T47D (cell line): ENCODE data around the gene NTPCR.

Experiments used
- DNase-seq, 2 experiments: peaks; one replicate each; pipeline versions ENCODE4 v3.0.0 to v3.0.0-alpha.2; 2011 to 2012; ENCODE audit warnings: low read depth in 1 of 2, low spot score in 1 of 2
- JUND ChIP-seq: IDR thresholded peaks from 2 replicates; pipeline ENCODE4 v1.6.1; 2012; ENCODE audit warnings: low read depth
- in situ Hi-C: cut with HindIII; loops from 2 replicates; pipeline ENCODE4 v1.10.0; 2016; ENCODE audit warnings: low sequenced_read_pairs, low pct_unique_long_range_greater_than_20kb

NTPCR gene

GRCh38 chr1:232956081-232956480 is 5.7 kb downstream of the NTPCR start:
- in situ Hi-C loops = no loop called here
- no peak for TF ChIP-seq JUND
- DNase-seq = no peak

DNA sequence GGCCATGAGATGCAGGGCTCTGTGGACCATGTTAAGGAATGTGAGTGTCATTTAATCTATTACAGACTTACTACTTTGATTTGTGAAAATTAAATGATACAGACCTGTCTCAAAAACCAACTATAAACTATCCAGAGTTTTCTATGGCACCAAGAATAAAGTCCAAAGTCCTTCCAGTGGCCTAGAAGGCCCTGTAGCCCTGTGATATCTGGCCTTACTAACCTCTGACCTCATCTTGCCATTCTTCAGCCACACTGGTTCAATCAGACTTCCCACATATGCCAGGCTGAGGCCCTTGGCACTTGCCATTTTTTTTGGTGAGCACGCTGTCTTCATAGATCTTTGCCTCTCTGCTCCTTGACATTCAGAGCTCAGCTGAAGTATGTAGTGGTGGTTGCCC is 7.7 kb downstream of the NTPCR start:
- in situ Hi-C loops = no loop called here
- no peak for TF ChIP-seq JUND
- no peak for DNase-seq

- in situ Hi-C loops = no loop called here
- TF ChIP-seq JUND = no peak
Observed at GRCh38 chr1:232962761-232963745, 12.6 kb downstream of the NTPCR start.

DNA sequence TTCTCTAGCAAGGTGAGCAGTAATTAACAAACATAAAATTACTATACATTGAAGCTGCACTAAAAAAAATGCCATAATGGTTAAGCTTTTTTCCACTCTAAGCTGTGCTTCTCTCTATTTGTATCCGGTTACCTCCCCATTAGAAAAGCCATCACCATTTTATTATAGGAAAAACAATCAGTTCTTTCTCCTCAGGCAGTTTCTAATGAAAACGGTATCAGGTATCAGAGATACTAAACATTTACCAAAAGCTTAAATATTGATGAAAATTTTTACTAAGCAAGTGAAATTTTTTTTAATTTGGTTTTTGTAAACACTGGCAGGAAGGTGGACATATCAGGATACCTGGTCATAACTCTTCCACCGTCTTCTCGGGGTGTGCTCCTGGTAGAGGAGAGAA is 14.2 kb downstream of the NTPCR start:
- in situ Hi-C loops = no loop called here
- TF ChIP-seq JUND = no peak
- no peak for DNase-seq

More at GRCh38 chr1:232962761-232963745, 12.6 kb downstream of the NTPCR start:
- DNase-seq = peak in 1 of 2 experiments; percentile 30

GRCh38 chr1:232965124-232965911 is 14.9 kb downstream of the NTPCR start:
- in situ Hi-C loops = no loop called here

DNA sequence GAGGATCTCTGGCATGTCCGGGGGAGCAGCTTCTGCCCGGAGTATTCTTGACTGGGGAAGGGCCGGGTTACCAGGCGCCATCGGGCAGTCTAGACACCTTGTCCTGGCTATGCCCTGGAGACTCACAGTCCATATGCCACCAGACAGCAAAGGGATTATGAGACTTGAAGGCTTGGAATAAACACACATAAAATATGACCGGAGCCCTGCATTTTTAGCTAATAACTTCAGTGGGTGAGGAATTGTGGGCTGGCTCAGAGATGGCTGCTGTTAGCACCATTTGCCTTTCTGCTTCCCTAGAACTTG is 15.5 kb downstream of the NTPCR start:
- TF ChIP-seq JUND = no peak
- no peak for DNase-seq
- in situ Hi-C loops = no loop called here

More at GRCh38 chr1:232965124-232965911, 14.9 kb downstream of the NTPCR start:
- DNase-seq = no peak
- TF ChIP-seq JUND = no peak

DNA sequence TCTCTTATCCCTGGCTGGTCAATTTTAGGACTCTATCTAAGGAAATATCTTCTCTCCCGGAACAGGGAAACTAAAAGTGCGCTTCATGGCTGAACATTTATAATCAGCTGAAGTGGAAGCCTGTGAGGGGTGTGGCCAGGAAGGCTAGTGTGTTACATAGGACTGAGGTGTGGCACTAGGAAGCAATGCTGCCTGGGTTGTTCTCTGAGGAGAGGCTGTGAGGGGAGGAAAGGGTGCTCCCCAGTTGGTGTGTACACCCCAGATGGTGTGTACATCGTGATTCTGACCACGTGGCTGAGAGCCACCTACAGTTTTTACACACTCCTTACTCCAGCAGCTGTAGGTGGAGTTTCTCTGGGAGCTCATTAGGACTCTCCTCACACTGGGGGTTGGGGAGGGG is 16.3 kb downstream of the NTPCR start:
- in situ Hi-C loops = no loop called here
- no peak for DNase-seq
- TF ChIP-seq JUND = no peak

DNA sequence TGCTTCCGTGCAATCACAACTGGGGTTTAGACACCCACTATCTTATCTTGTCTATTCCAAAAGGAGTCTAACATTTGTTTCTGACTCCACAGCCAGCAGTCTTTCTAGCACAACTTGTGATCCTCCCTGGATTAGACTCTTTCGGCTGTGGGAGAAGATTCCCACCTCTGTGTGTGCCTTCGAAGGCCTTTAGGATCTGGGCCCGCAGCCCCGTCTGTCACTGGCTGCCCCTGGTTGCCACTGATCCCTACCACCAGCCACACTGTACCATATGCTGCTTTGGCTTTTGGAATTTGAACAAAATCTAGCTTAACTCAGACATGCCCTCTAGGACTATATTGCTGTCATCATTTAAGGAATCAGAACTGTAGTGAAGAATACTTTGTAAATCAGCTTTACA is 18.0 kb downstream of the NTPCR start:
- TF ChIP-seq JUND = no peak
- in situ Hi-C loops = no loop called here
- no peak for DNase-seq

DNA sequence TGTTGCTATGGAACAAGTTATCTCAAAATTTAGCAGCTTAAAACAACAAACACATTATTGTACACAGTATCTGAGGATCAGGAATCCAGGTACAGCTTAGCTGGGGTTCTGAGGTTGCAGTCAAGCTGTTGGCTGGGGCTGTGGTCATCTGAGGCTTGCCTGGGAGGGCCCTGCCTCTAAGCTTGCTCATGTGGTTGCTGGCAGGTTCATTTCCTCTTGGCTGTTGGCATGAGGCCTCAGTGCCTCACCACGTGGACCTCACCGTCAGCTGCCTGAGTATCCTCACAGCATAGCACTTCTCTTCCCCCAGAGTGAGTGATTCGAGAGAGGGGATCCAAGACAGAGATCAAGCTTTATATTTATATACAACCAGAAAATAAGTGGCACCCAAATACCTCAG is 18.6 kb downstream of the NTPCR start:
- in situ Hi-C loops = no loop called here
- DNase-seq = peak in 1 of 2 experiments; percentile 32
- TF ChIP-seq JUND = no peak

- in situ Hi-C loops = no loop called here
Observed at GRCh38 chr1:232969799-232970198, 19.4 kb downstream of the NTPCR start.

GRCh38 chr1:232970508-232970907 is 20.1 kb downstream of the NTPCR start:
- no peak for TF ChIP-seq JUND
- no peak for DNase-seq
- in situ Hi-C loops = no loop called here

More at GRCh38 chr1:232969799-232970198, 19.4 kb downstream of the NTPCR start:
- TF ChIP-seq JUND = no peak
- DNase-seq = no peak

- in situ Hi-C loops = no loop called here
- no peak for DNase-seq
- TF ChIP-seq JUND = no peak
Observed at GRCh38 chr1:232973652-232974611, 23.5 kb downstream of the NTPCR start.

- in situ Hi-C loops = no loop called here
- no peak for DNase-seq
- TF ChIP-seq JUND = no peak
Observed at GRCh38 chr1:232974971-232975370, 24.6 kb downstream of the NTPCR start.
